NCI-H69 (cell line): ENCODE data around the gene RASGRF1.
"Not testable (repeated sequence)": the region's sequence is repeated elsewhere in the genome, so short reads cannot be mapped to it uniquely, and the experiment has no call there.

Experiments
- DNase-seq: peaks from one replicate; lab custom pipeline; 2025; lab: John Stamatoyannopoulos, UW

The RASGRF1 gene

DNA sequence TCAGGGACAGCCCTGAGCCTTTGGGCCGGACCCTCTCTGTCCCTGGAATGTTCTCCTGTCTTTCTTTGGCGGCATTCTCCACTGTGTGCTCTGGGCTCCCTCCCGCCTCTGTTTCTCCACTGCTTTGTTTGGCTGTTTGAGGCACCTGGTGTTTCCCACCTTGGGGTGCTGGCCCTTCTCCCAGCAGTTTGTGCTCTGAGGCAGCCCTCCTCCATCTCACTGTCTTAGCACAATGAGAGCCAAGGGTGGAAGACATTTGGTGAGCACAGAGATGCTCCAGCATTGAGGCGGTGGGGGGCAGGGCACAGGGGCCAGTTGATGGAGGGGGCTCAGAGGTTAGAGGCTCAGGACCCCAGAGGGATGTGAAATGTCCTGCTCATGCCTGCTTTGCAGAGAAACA is 54.3 kb downstream of the RASGRF1 start:
- no peak for DNase-seq

GRCh38 chr15:79035814-79036213 is 54.8 kb downstream of the RASGRF1 start:
- no peak for DNase-seq

GRCh38 chr15:79035111-79035601 is 55.4 kb downstream of the RASGRF1 start:
- no peak for DNase-seq

- no peak for DNase-seq
Measured at GRCh38 chr15:79034284-79034683, 56.3 kb downstream of the RASGRF1 start.

GRCh38 chr15:79032656-79033055 is 57.9 kb downstream of the RASGRF1 start:
- DNase-seq, result no peak

- DNase-seq, result no peak
Measured at GRCh38 chr15:79031821-79032220, 58.8 kb downstream of the RASGRF1 start.

GRCh38 chr15:79031201-79031600 is 59.4 kb downstream of the RASGRF1 start:
- no peak for DNase-seq

- DNase-seq, result no peak
Measured at GRCh38 chr15:79030470-79030869, 60.1 kb downstream of the RASGRF1 start.

GRCh38 chr15:79028411-79028964 is 62.1 kb downstream of the RASGRF1 start:
- DNase-seq, result peak; percentile 47

GRCh38 chr15:79027532-79028410 is 62.8 kb downstream of the RASGRF1 start:
- no peak for DNase-seq

DNA sequence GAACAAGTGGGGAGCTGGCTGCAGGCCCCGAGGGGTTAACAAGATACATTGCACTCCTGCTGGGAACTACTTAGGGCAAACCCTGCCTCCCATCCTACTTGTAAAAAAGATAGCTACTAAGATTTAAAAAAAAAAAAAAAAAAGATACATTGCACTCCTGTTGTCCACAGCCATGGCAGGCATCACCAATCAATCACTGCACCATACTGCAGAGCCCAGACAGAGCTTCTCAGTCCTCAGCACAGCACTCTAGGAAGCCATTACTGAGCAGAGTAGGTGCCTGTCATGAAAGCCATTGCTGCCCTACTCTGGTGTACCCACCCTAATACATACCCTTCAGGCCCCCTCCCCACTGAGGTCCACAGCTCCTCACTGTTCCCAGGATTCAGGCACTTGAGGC is 64.8 kb downstream of the RASGRF1 start:
- DNase-seq, result no peak

GRCh38 chr15:79025201-79025600 is 65.4 kb downstream of the RASGRF1 start:
- no peak for DNase-seq

GRCh38 chr15:79024493-79024892 is 66.1 kb downstream of the RASGRF1 start:
- DNase-seq, result not testable (repeated sequence)

DNA sequence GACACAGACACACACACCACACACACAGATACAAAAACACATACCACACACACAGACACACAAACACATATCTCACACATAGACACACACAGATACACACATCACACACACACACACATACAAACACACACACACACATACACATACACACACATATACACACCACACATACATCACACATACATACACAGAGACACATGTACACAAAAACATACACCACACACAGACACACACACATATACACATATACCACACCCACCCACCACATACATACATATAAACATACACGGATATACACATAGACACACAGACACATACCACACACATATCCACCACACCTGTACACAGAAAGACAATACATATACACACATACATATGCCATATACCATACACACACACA is 66.7 kb downstream of the RASGRF1 start:
- no peak for DNase-seq

DNA sequence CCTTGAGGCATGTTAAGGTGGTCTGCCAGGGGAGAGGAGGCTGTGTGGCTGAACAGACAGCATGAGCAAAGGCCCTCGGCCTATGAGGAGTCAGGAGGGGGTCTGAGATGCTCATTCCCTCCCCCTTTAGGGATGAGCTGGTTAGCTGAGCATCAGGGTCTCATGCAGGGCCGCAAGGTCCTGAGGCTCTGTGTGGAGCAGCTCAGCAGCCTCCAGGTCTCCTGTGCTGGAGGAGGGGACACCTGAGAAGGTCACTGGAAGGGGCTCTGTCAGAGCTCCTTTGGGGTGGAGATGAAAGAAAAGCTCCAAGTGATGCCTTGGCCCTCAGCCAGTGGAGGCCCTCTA is 67.1 kb downstream of the RASGRF1 start:
- no peak for DNase-seq

DNA sequence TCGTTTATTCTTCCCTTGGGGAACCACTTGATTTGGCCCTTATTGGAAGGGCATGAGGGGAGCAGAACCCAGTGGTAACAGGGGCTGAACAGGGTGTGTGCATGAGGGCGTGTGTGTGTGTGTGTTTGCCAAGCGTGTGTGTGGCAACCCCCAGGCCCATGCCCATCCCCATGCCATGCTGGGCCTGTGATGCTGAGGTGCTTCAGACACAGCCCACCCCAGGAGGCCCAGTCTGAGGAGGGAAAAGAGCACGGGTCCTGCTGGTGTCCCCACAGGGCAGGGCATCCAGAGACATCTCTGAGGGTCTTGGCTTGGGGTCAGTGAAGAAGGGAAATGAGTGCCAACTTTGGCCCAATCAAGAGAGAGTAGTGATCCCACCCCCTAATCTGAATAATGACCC is 71.6 kb downstream of the RASGRF1 start:
- DNase-seq, result no peak

- no peak for DNase-seq
Measured at GRCh38 chr15:79017953-79018352, 72.6 kb downstream of the RASGRF1 start.

- DNase-seq, result no peak
Measured at GRCh38 chr15:79016527-79017170, 73.9 kb downstream of the RASGRF1 start.

GRCh38 chr15:79015416-79015815 is 75.2 kb downstream of the RASGRF1 start:
- no peak for DNase-seq

DNA sequence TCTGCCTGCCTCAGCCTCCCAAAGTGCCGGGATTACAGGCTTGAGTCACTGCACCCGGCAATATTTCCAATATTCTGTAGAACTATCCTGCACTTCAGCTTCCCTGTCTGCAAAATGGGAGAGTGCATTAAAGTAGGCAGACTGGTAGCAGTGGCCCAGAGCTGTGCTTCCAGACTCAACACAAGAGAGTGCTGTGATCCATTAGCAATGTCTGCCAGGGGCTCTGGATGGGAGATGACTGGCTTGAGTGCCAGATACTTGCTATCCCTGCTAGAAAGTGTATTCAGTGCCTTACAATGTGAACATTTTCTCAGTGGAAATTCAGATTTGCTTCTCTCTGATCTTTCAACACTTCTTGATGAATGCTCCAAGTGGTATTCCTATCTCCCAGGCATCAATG is 80.3 kb downstream of the RASGRF1 start:
- no peak for DNase-seq

DNA sequence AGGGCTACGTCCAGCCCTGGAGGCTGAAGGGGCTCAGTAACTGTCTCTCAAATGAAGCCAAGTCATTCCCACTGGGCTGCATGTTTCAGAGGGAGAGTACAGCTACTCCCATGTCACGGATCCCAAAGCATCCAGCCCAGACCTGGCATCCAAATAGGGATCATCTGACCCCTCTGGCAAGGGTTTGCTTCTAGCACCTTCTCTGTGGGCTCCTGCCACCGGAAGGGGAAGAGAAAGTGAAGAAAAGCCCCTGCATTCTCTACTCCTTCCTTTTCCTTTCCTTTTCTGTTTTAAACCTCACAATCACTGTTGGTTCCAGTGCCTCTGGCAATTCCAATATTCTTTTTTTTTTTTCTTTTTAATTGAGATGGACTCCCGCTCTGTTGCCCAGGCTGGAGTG is 81.2 kb downstream of the RASGRF1 start:
- DNase-seq, result no peak

DNA sequence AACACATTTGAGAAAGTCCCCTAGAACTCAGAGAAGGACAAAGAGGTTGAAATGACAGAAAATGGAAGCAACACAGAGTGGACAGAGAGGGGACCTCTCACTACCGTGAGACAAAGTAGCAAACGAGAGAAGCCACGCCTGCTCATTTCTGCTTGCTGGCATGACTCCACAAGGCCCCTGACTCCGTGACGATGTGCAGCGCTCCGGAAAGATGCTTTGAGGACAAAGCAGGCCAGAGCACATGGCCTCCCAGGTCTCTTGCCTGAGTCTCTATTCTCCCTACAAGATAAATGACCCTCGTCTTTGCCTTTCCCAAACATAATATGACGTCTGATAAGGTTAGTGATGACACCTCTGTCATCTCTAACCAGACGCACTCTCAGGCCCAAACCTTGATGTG is 81.9 kb downstream of the RASGRF1 start:
- DNase-seq, result no peak

DNA sequence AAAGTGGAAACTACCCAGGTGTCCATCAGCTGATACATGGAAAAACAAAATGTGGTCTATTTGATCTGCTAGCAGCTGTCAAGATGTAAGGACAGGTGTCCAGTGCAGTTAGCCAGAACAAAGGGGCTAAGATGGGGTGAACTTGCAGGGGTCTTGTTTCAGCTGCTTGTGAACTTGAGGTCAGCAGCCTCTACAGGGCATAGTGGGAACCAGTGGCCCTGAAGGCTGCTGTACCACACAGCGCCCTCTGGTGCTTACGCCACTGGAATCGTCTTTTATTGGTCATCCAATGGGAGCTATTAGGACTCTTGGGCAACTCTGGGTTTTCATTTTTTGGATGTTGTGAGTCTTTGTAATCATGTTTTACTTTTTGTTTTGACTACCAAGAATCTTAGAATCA is 83.5 kb downstream of the RASGRF1 start:
- DNase-seq, result peak; percentile 10
